K562 treated with DMSO at 1 percent for 48 hours (cell line): ENCODE measurements around the gene PPARGC1A. TPM values are rescaled to one million over a fixed set of nuclear protein-coding genes. Genes with fewer than 3 reads are reported as not detected.

Source experiments
- total RNA-seq: library from RNA; unstranded; fragments of 300-600 nt; gene quantifications from 2 replicates; pipeline ENCODE4 v1.2.3, GENCODE V29; 2022; ENCODE audit warnings: low replicate concordance; ENCODE audit errors: extremely low read depth

Gene PPARGC1A
- not detected in 2 replicates for total RNA-seq

GRCh38 chr4:23889814-23890341, at the start of gene PPARGC1A:
Gene PPARGC1A (minus strand): TSS chr4:23890047. CDS start chr4:23889957, 90 bp downstream.

